HL-60 (cell line): ENCODE results near the gene ANKRD33.

Experiments
- DNase-seq, 2 experiments: peaks; one replicate each; pipeline ENCODE4 v3.0.0-alpha.2; 2010 to 2020; ENCODE audit warnings: low read depth in 1 of 2, low spot score in 1 of 2
- H3K27ac ChIP-seq: fragments of 250-450 bp; sonication (Bioruptor Pico); replicated peaks from 2 replicates; pipeline ENCODE4 v1.5.1; 2020; ENCODE audit warnings: mild to moderate bottlenecking, moderate library complexity
- H3K27me3 ChIP-seq: fragments of 250-450 bp; sonication (Bioruptor Pico); 2 replicates; pipeline ENCODE4 v1.5.1; 2021; ENCODE audit warnings: mild to moderate bottlenecking, moderate library complexity; ENCODE audit not compliant: insufficient read depth, poor library complexity, severe bottlenecking
- H3K4me3 ChIP-seq: replicated peaks from 2 replicates; pipeline ENCODE4 v1.5.1; 2011; ENCODE audit warnings: mild to moderate bottlenecking, control low read depth, low read length; ENCODE audit not compliant: insufficient read depth
- CTCF ChIP-seq: IDR thresholded peaks from one replicate; pipeline ENCODE4 v1.5.1; 2011; ENCODE audit warnings: low read length, control low read depth, inconsistent platforms; ENCODE audit not compliant: insufficient read depth
- GABPA ChIP-seq: IDR thresholded peaks from 2 replicates; pipeline ENCODE4 v1.6.1; 2012; ENCODE audit warnings: low read depth
- POLR2AphosphoS5 ChIP-seq: IDR thresholded peaks from 2 replicates; pipeline ENCODE4 v1.6.1; 2012; ENCODE audit warnings: low read depth
- REST ChIP-seq: IDR thresholded peaks from 2 replicates; pipeline ENCODE4 v1.6.1; 2012; ENCODE audit warnings: low read depth; ENCODE audit not compliant: insufficient replicate concordance
- SPI1 ChIP-seq: IDR thresholded peaks from 2 replicates; pipeline ENCODE4 v1.6.1; 2012; ENCODE audit warnings: low read depth, mild to moderate bottlenecking, borderline replicate concordance

Gene ANKRD33

GRCh38 chr12:51874486-51874885 is 13.4 kb upstream of the ANKRD33 start:
- Histone ChIP-seq H3K27ac (no peak overlapping the region), H3K4me3 (no peak overlapping the region), H3K27me3 (peaks cover 2% of the 10 kb centered on the region)
- TF ChIP-seq CTCF (no peak), GABPA (no peak), POLR2AphosphoS5 (no peak), SPI1 (no peak), REST (no peak)
- no peak for DNase-seq

DNA sequence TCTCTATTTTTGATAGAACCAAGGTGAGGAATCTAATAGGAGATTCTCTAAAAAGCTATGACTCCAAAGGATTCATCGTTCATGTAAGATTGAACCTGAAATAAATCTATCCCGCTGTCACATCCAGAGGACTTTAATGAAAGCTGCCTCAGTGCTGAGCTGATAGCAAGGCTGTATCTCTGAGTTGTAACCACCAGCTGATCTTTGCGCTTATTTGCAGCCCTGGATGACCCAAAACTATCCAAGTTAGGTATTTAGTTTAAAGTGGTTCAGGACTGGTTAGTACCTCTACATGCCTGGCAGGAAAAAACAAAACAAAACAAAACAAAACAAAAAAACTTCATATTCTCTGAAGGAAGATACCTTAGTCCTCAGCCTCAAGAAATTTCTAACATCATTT is 8.8 kb upstream of the ANKRD33 start:
- Histone ChIP-seq H3K4me3 (no peak overlapping the region), H3K27ac (no peak overlapping the region), H3K27me3 (peaks cover 2% of the 10 kb centered on the region)
- no peak for DNase-seq
- TF ChIP-seq SPI1 (no peak), POLR2AphosphoS5 (no peak), REST (no peak), GABPA (no peak), CTCF (no peak)

- no peak for DNase-seq
- TF ChIP-seq REST (no peak), POLR2AphosphoS5 (no peak), SPI1 (no peak), CTCF (no peak), GABPA (no peak)
- peaks cover 2% of the 10 kb centered on the region for H3K27me3 ChIP-seq
- no peak overlapping the region for H3K27ac ChIP-seq
- H3K4me3 ChIP-seq, result no peak overlapping the region
These were observed 4.6 kb upstream of the ANKRD33 start for GRCh38 chr12:51883295-51883694.
